H9 (cell line): ENCODE measurements around the gene TP53BP1. TPM values are rescaled to one million over a fixed set of nuclear protein-coding genes. Genes with fewer than 3 reads are reported as not detected.

Experiments used
- DNase-seq: peaks from one replicate; pipeline ENCODE4 v3.0.0-alpha.2; 2017
- H2AFZ ChIP-seq: one replicate; pipeline ENCODE4 v1.6.1; 2013; ENCODE audit warnings: mild to moderate bottlenecking, low read length, control low read depth, moderate library complexity
- H2AK5ac ChIP-seq: 2 replicates; pipeline ENCODE4 v1.6.1; 2013; ENCODE audit warnings: low read length, control low read depth, mixed read lengths; ENCODE audit not compliant: insufficient read length
- H2BK120ac ChIP-seq: one replicate; pipeline ENCODE4 v1.6.1; 2013; ENCODE audit warnings: low read depth, mild to moderate bottlenecking, low read length, control low read depth, inconsistent platforms; ENCODE audit not compliant: poor library complexity, severe bottlenecking
- H2BK12ac ChIP-seq: 2 replicates; pipeline ENCODE4 v1.6.1; 2013; ENCODE audit warnings: low read length, control low read depth, mixed read lengths, low read depth; ENCODE audit not compliant: insufficient read length
- H2BK15ac ChIP-seq: 2 replicates; pipeline ENCODE4 v1.6.1; 2013; ENCODE audit warnings: low read depth, low read length, control low read depth
- H2BK20ac ChIP-seq: one replicate; pipeline ENCODE4 v1.6.1; 2013; ENCODE audit warnings: low read depth, mild to moderate bottlenecking, low read length, control low read depth, inconsistent platforms; ENCODE audit not compliant: poor library complexity, severe bottlenecking
- H2BK5ac ChIP-seq: 2 replicates; pipeline ENCODE4 v1.6.1; 2013; ENCODE audit warnings: low read length, control low read depth, mixed read lengths; ENCODE audit not compliant: insufficient read length
- H3K14ac ChIP-seq: 2 replicates; pipeline ENCODE4 v1.6.1; 2013; ENCODE audit warnings: low read length, control low read depth; ENCODE audit not compliant: insufficient read depth
- H3K18ac ChIP-seq: 2 replicates; pipeline ENCODE4 v1.6.1; 2013; ENCODE audit warnings: low read depth, mild to moderate bottlenecking, mixed read lengths, low read length, control low read depth; ENCODE audit not compliant: insufficient read length
- H3K23ac ChIP-seq: 2 replicates; pipeline ENCODE4 v1.6.1; 2013; ENCODE audit warnings: low read length, control low read depth, mixed read lengths, low read depth; ENCODE audit not compliant: insufficient read length
- H3K23me2 ChIP-seq: 2 replicates; pipeline ENCODE4 v1.6.1; 2013; ENCODE audit warnings: low read depth, mild to moderate bottlenecking, mixed read lengths, low read length, control low read depth; ENCODE audit not compliant: insufficient read length, poor library complexity, severe bottlenecking
- H3K27ac ChIP-seq: 2 replicates; pipeline ENCODE4 v1.5.1; 2013; ENCODE audit warnings: low read length, control low read depth, mixed read lengths, low read depth; ENCODE audit not compliant: insufficient read length
- H3K27me3 ChIP-seq: 2 replicates; pipeline ENCODE4 v1.6.1; 2013; ENCODE audit warnings: low read length, control low read depth, inconsistent platforms; ENCODE audit not compliant: insufficient read depth
- H3K4ac ChIP-seq: 2 replicates; pipeline ENCODE4 v1.6.1; 2013; ENCODE audit warnings: low read depth, mild to moderate bottlenecking, control low read depth, inconsistent platforms, low read length, moderate library complexity
- H3K4me1 ChIP-seq: 2 replicates; pipeline ENCODE4 v1.6.1; 2013; ENCODE audit warnings: low read length, control low read depth, inconsistent platforms; ENCODE audit not compliant: insufficient read depth
- H3K4me2 ChIP-seq: 2 replicates; pipeline ENCODE4 v1.6.1; 2013; ENCODE audit warnings: low read length, control low read depth, mixed read lengths; ENCODE audit not compliant: insufficient read length, insufficient read depth
- H3K56ac ChIP-seq: 2 replicates; pipeline ENCODE4 v1.6.1; 2013; ENCODE audit warnings: low read depth, mild to moderate bottlenecking, mixed read lengths, low read length, control low read depth; ENCODE audit not compliant: insufficient read length
- H3K79me1 ChIP-seq: 2 replicates; pipeline ENCODE4 v1.6.1; 2013; ENCODE audit warnings: low read depth, mild to moderate bottlenecking, moderate library complexity, low read length, control low read depth, inconsistent platforms; ENCODE audit not compliant: insufficient read depth, poor library complexity, severe bottlenecking
- H3K79me2 ChIP-seq: 2 replicates; pipeline ENCODE4 v1.6.1; 2013; ENCODE audit warnings: low read length, control low read depth, inconsistent platforms; ENCODE audit not compliant: insufficient read depth
- H3K9ac ChIP-seq: 2 replicates; pipeline ENCODE4 v1.6.1; 2013; ENCODE audit warnings: low read length, control low read depth, mixed read lengths; ENCODE audit not compliant: insufficient read length; ENCODE audit errors: extremely low read depth
- H3K9me3 ChIP-seq: one replicate; pipeline ENCODE4 v1.6.1; 2013; ENCODE audit warnings: low read depth, low read length, inconsistent platforms; ENCODE audit not compliant: control insufficient read depth
- H3T11ph ChIP-seq: one replicate; pipeline ENCODE4 v1.6.1; 2013; ENCODE audit warnings: mild to moderate bottlenecking, low read length, control low read depth, inconsistent platforms
- H4K20me1 ChIP-seq: one replicate; pipeline ENCODE4 v1.6.1; 2013; ENCODE audit not compliant: control insufficient read depth, insufficient read length, insufficient read depth
- H4K5ac ChIP-seq: 2 replicates; pipeline ENCODE4 v1.6.1; 2013; ENCODE audit warnings: low read depth, mild to moderate bottlenecking, mixed read lengths, low read length, control low read depth; ENCODE audit not compliant: insufficient read length
- H4K8ac ChIP-seq: replicated peaks from 2 replicates; pipeline ENCODE4 v1.6.1; 2013; ENCODE audit warnings: low read length, control low read depth, mixed read lengths, low read depth; ENCODE audit not compliant: insufficient read length
- H4K91ac ChIP-seq: 2 replicates; pipeline ENCODE4 v1.6.1; 2013; ENCODE audit warnings: low read depth, mild to moderate bottlenecking, moderate library complexity, mixed read lengths, low read length, control low read depth; ENCODE audit not compliant: insufficient read length
- H3K27ac Mint-ChIP-seq, 3 experiments: 2 replicates in 2 of 3; 3 replicates in 1 of 3; pipeline ENCODE4 v1.8.0; 2020 to 2021; ENCODE audit warnings: mixed read lengths in 3 of 3, mild to moderate bottlenecking in 1 of 3, moderate library complexity in 1 of 3
- H3K27me3 Mint-ChIP-seq: 2 replicates; pipeline ENCODE4 v1.8.0; 2021; ENCODE audit warnings: low read depth, mild to moderate bottlenecking, moderate library complexity, mixed read lengths
- H3K36me3 Mint-ChIP-seq, 3 experiments: 2 replicates in 2 of 3; 3 replicates in 1 of 3; pipeline ENCODE4 v1.8.0; 2020 to 2021; ENCODE audit warnings: low read depth in 3 of 3, mixed read lengths in 3 of 3; ENCODE audit not compliant: insufficient read depth in 1 of 3
- H3K4me1 Mint-ChIP-seq, 2 experiments: 2 replicates each; pipeline ENCODE4 v1.8.0; 2020; ENCODE audit warnings: mixed read lengths in 2 of 2
- H3K4me3 Mint-ChIP-seq, 2 experiments: 2 replicates in 1 of 2; 3 replicates in 1 of 2; pipeline ENCODE4 v1.8.0; 2020 to 2021; ENCODE audit warnings: mild to moderate bottlenecking in 2 of 2, mixed read lengths in 2 of 2, moderate library complexity in 1 of 2
- H3K9me3 Mint-ChIP-seq, 2 experiments: 2 replicates in 1 of 2; 3 replicates in 1 of 2; pipeline ENCODE4 v1.8.0; 2020; ENCODE audit warnings: mild to moderate bottlenecking in 2 of 2, mixed read lengths in 2 of 2, moderate library complexity in 1 of 2
- CTCF ChIP-seq: fragments of 200-600 bp; sonication (generic); conservative IDR thresholded peaks from 3 replicates; pipeline ENCODE4 v1.8.0; 2021; ENCODE audit warnings: antibody characterized with exemption, mild to moderate bottlenecking
- WGBS: extraction: QIAGEN DNeasy Blood & Tissue Kit; methylation state at CpG from one replicate; pipeline ENCODE4 v1.1.7; 2013; ENCODE audit warnings: missing lambda C conversion rate, low lambda C conversion rate, mixed read lengths; ENCODE audit not compliant: insufficient read length; ENCODE audit errors: extremely low coverage; 5-methylcytosine and 5-hydroxymethylcytosine counted together
- total RNA-seq: library from RNA; stranded (reverse); gene quantifications from 2 replicates; pipeline ENCODE4 v1.2.1, GENCODE V29; 2021

Gene TP53BP1
- total RNA-seq, 1 experiment from 2014 or later, result 81.5 TPM

- H3K27ac ChIP-seq, result no peak overlapping the region
- H4K8ac ChIP-seq, result no peak overlapping the region
- no peaks in the 10 kb centered on the region for H3K9me3 Mint-ChIP-seq
- no peak overlapping the region for H4K91ac ChIP-seq
- no peak overlapping the region for H3K56ac ChIP-seq
- H3K36me3 Mint-ChIP-seq, result peaks cover 37 to 86% (median 70%) of the 10 kb centered on the region in 3 experiments; a peak in 6 of 7 replicates
- no peaks in the 10 kb centered on the region for H3K23me2 ChIP-seq
- H3K27ac Mint-ChIP-seq, result no peak overlapping the region
- TF ChIP-seq CTCF, result no peak
- no peak overlapping the region for H3K4ac ChIP-seq
- no peaks in the 10 kb centered on the region for H3K4me1 ChIP-seq
- no peak overlapping the region for H2BK120ac ChIP-seq
- H2AK5ac ChIP-seq, result no peak overlapping the region
- H2AFZ ChIP-seq, result no peak overlapping the region
- H3K14ac ChIP-seq, result no peak overlapping the region
- no peak overlapping the region for H2BK12ac ChIP-seq
- no peak overlapping the region for H4K5ac ChIP-seq
- no peak overlapping the region for H2BK20ac ChIP-seq
- H3K4me1 Mint-ChIP-seq, result no peaks in the 10 kb centered on the region
- H3T11ph ChIP-seq, result no peak overlapping the region
- no peaks in the 10 kb centered on the region for H3K27me3 Mint-ChIP-seq
- no peak overlapping the region for H3K4me3 Mint-ChIP-seq
- H3K23ac ChIP-seq, result no peak overlapping the region
- no peak overlapping the region for H3K4me2 ChIP-seq
- H3K9me3 ChIP-seq, result no peaks in the 10 kb centered on the region
- H3K27me3 ChIP-seq, result no peaks in the 10 kb centered on the region
- no peak overlapping the region for H2BK5ac ChIP-seq
- H3K79me1 ChIP-seq, result no peaks in the 10 kb centered on the region
- no CpG with 5 or more reads among the region's 2 CpGs for WGBS
- no peaks in the 10 kb centered on the region for H4K20me1 ChIP-seq
- H3K79me2 ChIP-seq, result no peaks in the 10 kb centered on the region
- DNase-seq, result no peak
- H3K18ac ChIP-seq, result no peak overlapping the region
- no peak overlapping the region for H2BK15ac ChIP-seq
- H3K9ac ChIP-seq, result no peak overlapping the region
Observed at GRCh38 chr15:43465100-43465499, 27.9 kb downstream of the TP53BP1 start.
